CD1c-positive myeloid dendritic cell (primary cell): Measurements from ENCODE around the gene MAPK4.
"Not testable (repeated sequence)": the region's sequence is repeated elsewhere in the genome, so short reads cannot be mapped to it uniquely, and the experiment has no call there.

Source experiments
- DNase-seq: peaks from one replicate; pipeline ENCODE4 v3.0.0-alpha.2; 2016; ENCODE audit errors: extremely low spot score

The MAPK4 gene

GRCh38 chr18:50573679-50574078 lies 13.8 kb downstream of the MAPK4 start:
- DNase-seq: no peak

GRCh38 chr18:50578030-50578429 lies 18.1 kb downstream of the MAPK4 start:
- DNase-seq: no peak

- no peak for DNase-seq
Observed at GRCh38 chr18:50578651-50579050, 18.8 kb downstream of the MAPK4 start.

- no peak for DNase-seq
Observed at GRCh38 chr18:50579061-50579774, 19.3 kb downstream of the MAPK4 start.

GRCh38 chr18:50581517-50581916 lies 21.6 kb downstream of the MAPK4 start:
- no peak for DNase-seq

- no peak for DNase-seq
Observed at GRCh38 chr18:50582500-50582899, 22.6 kb downstream of the MAPK4 start.

- no peak for DNase-seq
Observed at GRCh38 chr18:50586710-50587109, 26.8 kb downstream of the MAPK4 start.

- DNase-seq: no peak
Observed at GRCh38 chr18:50590593-50590992, 30.7 kb downstream of the MAPK4 start.

- DNase-seq: no peak
Observed at GRCh38 chr18:50594012-50594411, 34.1 kb downstream of the MAPK4 start.

- DNase-seq: no peak
Observed at GRCh38 chr18:50594942-50595341, 35.1 kb downstream of the MAPK4 start.

GRCh38 chr18:50602466-50602865 lies 42.6 kb downstream of the MAPK4 start:
- no peak for DNase-seq

GRCh38 chr18:50606609-50607008 lies 46.7 kb downstream of the MAPK4 start:
- no peak for DNase-seq

- DNase-seq: no peak
Observed at GRCh38 chr18:50607378-50607926, 47.6 kb downstream of the MAPK4 start.

GRCh38 chr18:50609171-50609570 lies 49.3 kb downstream of the MAPK4 start:
- DNase-seq: not testable (repeated sequence)

- DNase-seq: no peak
Observed at GRCh38 chr18:50610349-50610748, 50.5 kb downstream of the MAPK4 start.

- no peak for DNase-seq
Observed at GRCh38 chr18:50611529-50611941, 51.6 kb downstream of the MAPK4 start.

- no peak for DNase-seq
Observed at GRCh38 chr18:50614838-50615237, 55.0 kb downstream of the MAPK4 start.

- no peak for DNase-seq
Observed at GRCh38 chr18:50616484-50617048, 56.7 kb downstream of the MAPK4 start.

- DNase-seq: no peak
Observed at GRCh38 chr18:50619861-50620275, 60.0 kb downstream of the MAPK4 start.

- no peak for DNase-seq
Observed at GRCh38 chr18:50620319-50620718, 60.4 kb downstream of the MAPK4 start.

- DNase-seq: no peak
Observed at GRCh38 chr18:50621366-50621765, 61.5 kb downstream of the MAPK4 start.

- DNase-seq: no peak
Observed at GRCh38 chr18:50622320-50622719, 62.4 kb downstream of the MAPK4 start.

GRCh38 chr18:50622865-50623393 lies 63.0 kb downstream of the MAPK4 start:
- no peak for DNase-seq
